Stomach (tissue), 4 donors: ENCODE data around the gene P3H3.

ENCODE experiments used
- CTCF ChIP-seq, 7 experiments: fragments of 450-650 bp in 4 of 7; fragments of 200-600 bp in 3 of 7; sonication (generic) in 3 of 7; IDR thresholded peaks; one replicate each; pipeline ENCODE4 v1.5.1; 2016 to 2019; ENCODE audit warnings: antibody characterized with exemption in 7 of 7, control low read depth in 2 of 7, mild to moderate bottlenecking in 1 of 7
- EP300 ChIP-seq: sonication (generic); formaldehyde crosslinking; IDR thresholded peaks from one replicate; pipeline ENCODE4 v1.6.1; 2017; ENCODE audit warnings: antibody characterized with exemption
- POLR2A ChIP-seq, 4 donors: fragments of 450-650 bp; IDR thresholded peaks; one replicate each; pipeline ENCODE4 v1.6.1; 2016; ENCODE audit warnings: antibody characterized with exemption in 4 of 4, control low read depth in 2 of 4, mild to moderate bottlenecking in 1 of 4, moderate library complexity in 1 of 4

GRCh38 chr12:6853626-6854025 lies 25.4 kb downstream of the P3H3 start:
- TF ChIP-seq CTCF (IDR thresholded peaks at IDR 0.05) = no peak
- no peak for TF ChIP-seq POLR2A (IDR thresholded peaks at IDR 0.05)
- no peak for TF ChIP-seq EP300
